Neural progenitor cell (in vitro differentiated cells): ENCODE measurements around the gene C17orf50. TPM values are rescaled to one million over a fixed set of nuclear protein-coding genes. Genes with fewer than 3 reads are reported as not detected.
A peak's percentile ranks its signal among the peaks of the same experiment; 100 is the strongest.

ENCODE experiments used
- DNase-seq: peaks from one replicate; pipeline ENCODE4 v3.0.0-alpha.2; 2016; ENCODE audit warnings: low spot score
- H2AFZ ChIP-seq: fragments of 200-600 bp; sonication (generic); replicated peaks from 2 replicates; pipeline ENCODE4 v1.6.1; 2016; ENCODE audit warnings: antibody characterized with exemption
- H3F3A ChIP-seq: fragments of 200-600 bp; sonication (generic); 2 replicates; pipeline ENCODE4 v1.6.1; 2016; ENCODE audit warnings: antibody characterized with exemption, low read depth
- H3K27ac ChIP-seq: fragments of 200-600 bp; sonication (generic); 2 replicates; pipeline ENCODE4 v1.5.1; 2016; ENCODE audit warnings: mild to moderate bottlenecking
- H3K27me3 ChIP-seq: fragments of 200-600 bp; sonication (generic); 2 replicates; pipeline ENCODE4 v1.6.1; 2016; ENCODE audit warnings: mild to moderate bottlenecking, moderate library complexity
- H3K36me3 ChIP-seq: fragments of 200-600 bp; sonication (generic); 2 replicates; pipeline ENCODE4 v1.5.1; 2016
- H3K4me1 ChIP-seq: fragments of 200-600 bp; sonication (generic); 2 replicates; pipeline ENCODE4 v1.6.1; 2016; ENCODE audit warnings: mixed run types
- H3K4me2 ChIP-seq: fragments of 200-600 bp; sonication (generic); 2 replicates; pipeline ENCODE4 v1.6.1; 2016
- H3K4me3 ChIP-seq: fragments of 200-600 bp; sonication (generic); 2 replicates; pipeline ENCODE4 v1.5.1; 2016
- H3K79me2 ChIP-seq: fragments of 200-600 bp; sonication (generic); 2 replicates; pipeline ENCODE4 v1.6.1; 2016; ENCODE audit warnings: low read depth
- H3K9ac ChIP-seq: fragments of 200-600 bp; sonication (generic); 2 replicates; pipeline ENCODE4 v1.6.1; 2016
- H3K9me3 ChIP-seq: fragments of 200-600 bp; sonication (generic); 2 replicates; pipeline ENCODE4 v1.5.1; 2016; ENCODE audit warnings: low read depth
- H4K20me1 ChIP-seq: fragments of 200-600 bp; sonication (generic); 2 replicates; pipeline ENCODE4 v1.6.1; 2016; ENCODE audit warnings: low read depth
- H3K27ac Mint-ChIP-seq: 3 replicates; pipeline ENCODE4 v1.8.0; 2021; ENCODE audit warnings: mixed read lengths
- H3K27me3 Mint-ChIP-seq: 2 replicates; pipeline ENCODE4 v1.8.0; 2022; ENCODE audit warnings: low read depth, mild to moderate bottlenecking, inconsistent platforms, moderate library complexity, mixed read lengths; ENCODE audit not compliant: insufficient read depth
- H3K36me3 Mint-ChIP-seq: 3 replicates; pipeline ENCODE4 v1.8.0; 2021; ENCODE audit warnings: mixed read lengths
- H3K4me1 Mint-ChIP-seq: 3 replicates; pipeline ENCODE4 v1.8.0; 2021; ENCODE audit warnings: mixed read lengths
- H3K4me3 Mint-ChIP-seq: 3 replicates; pipeline ENCODE4 v1.8.0; 2021; ENCODE audit warnings: mild to moderate bottlenecking, moderate library complexity, mixed read lengths
- H3K9me3 Mint-ChIP-seq: 3 replicates; pipeline ENCODE4 v1.8.0; 2020; ENCODE audit warnings: mixed read lengths
- CTCF ChIP-seq: fragments of 200-600 bp; sonication (generic); IDR thresholded peaks from 2 replicates; pipeline ENCODE4 v1.5.1; 2017; ENCODE audit warnings: antibody characterized with exemption, mild to moderate bottlenecking
- EZH2 ChIP-seq: fragments of 200-600 bp; sonication (generic); IDR thresholded peaks from 2 replicates; pipeline ENCODE4 v1.6.1; 2017; ENCODE audit warnings: antibody characterized with exemption, mild to moderate bottlenecking, moderate library complexity
- EZH2phosphoT487 ChIP-seq: fragments of 200-600 bp; sonication (generic); IDR thresholded peaks from 2 replicates; pipeline ENCODE4 v1.6.1; 2017; ENCODE audit warnings: antibody characterized with exemption
- total RNA-seq: library from RNA; depleted of rRNA; stranded (reverse); fragments of >200 nt; gene quantifications from 2 replicates; pipeline ENCODE4 v1.2.3, GENCODE V29; 2015; ENCODE audit warnings: low replicate concordance

Gene C17orf50
- total RNA-seq, 1 donor from 2014 or later, result not detected

- no peaks in the 10 kb centered on the region for H3K9me3 ChIP-seq
- no peaks in the 10 kb centered on the region for H3F3A ChIP-seq
- H2AFZ ChIP-seq, result no peak overlapping the region
- H3K4me1 Mint-ChIP-seq, result peaks cover 8% of the 10 kb centered on the region
- H3K9ac ChIP-seq, result no peak overlapping the region
- H3K4me2 ChIP-seq, result no peak overlapping the region
- no peaks in the 10 kb centered on the region for H3K4me1 ChIP-seq
- H3K4me3 ChIP-seq, result no peak overlapping the region
- no peak for TF ChIP-seq EZH2
- no peak for TF ChIP-seq CTCF
- TF ChIP-seq EZH2phosphoT487, result no peak
- no peak overlapping the region for H3K27ac ChIP-seq
- peaks cover 19% of the 10 kb centered on the region for H3K27me3 Mint-ChIP-seq
- H3K36me3 ChIP-seq, result no peaks in the 10 kb centered on the region
- no peak overlapping the region for H3K27ac Mint-ChIP-seq
- peaks cover 31% of the 10 kb centered on the region for H4K20me1 ChIP-seq
- DNase-seq, result no peak
- H3K79me2 ChIP-seq, result no peaks in the 10 kb centered on the region
- peaks cover 4% of the 10 kb centered on the region for H3K36me3 Mint-ChIP-seq
- peaks cover 60% of the 10 kb centered on the region for H3K27me3 ChIP-seq
- no peaks in the 10 kb centered on the region for H3K9me3 Mint-ChIP-seq
- no peak overlapping the region for H3K4me3 Mint-ChIP-seq
Measured at GRCh38 chr17:35740216-35740615, 20.5 kb upstream of the C17orf50 start.

- H3K4me1 ChIP-seq, result no peaks in the 10 kb centered on the region
- peak overlapping the region; percentile 28 for H3K4me3 ChIP-seq
- Mint-ChIP-seq H3K36me3 (peaks cover 4% of the 10 kb centered on the region), H3K27me3 (peaks cover 17% of the 10 kb centered on the region), H3K4me1 (peaks cover 8% of the 10 kb centered on the region), H3K4me3 (peak overlapping the region; percentile 41), H3K27ac (no peak overlapping the region), H3K9me3 (no peaks in the 10 kb centered on the region)
- TF ChIP-seq CTCF (no peak), EZH2phosphoT487 (peak; percentile 28), EZH2 (peak; percentile 58)
- no peak overlapping the region for H3K9ac ChIP-seq
- DNase-seq, result peak; percentile 70
- H3F3A ChIP-seq, result no peaks in the 10 kb centered on the region
- H3K4me2 ChIP-seq, result peak overlapping the region; percentile 71
- no peak overlapping the region for H3K27ac ChIP-seq
- H3K79me2 ChIP-seq, result no peaks in the 10 kb centered on the region
- H2AFZ ChIP-seq, result no peak overlapping the region
- H3K9me3 ChIP-seq, result no peaks in the 10 kb centered on the region
- H4K20me1 ChIP-seq, result peaks cover 31% of the 10 kb centered on the region
- peaks cover 60% of the 10 kb centered on the region for H3K27me3 ChIP-seq
- no peaks in the 10 kb centered on the region for H3K36me3 ChIP-seq
Measured at GRCh38 chr17:35740997-35741931, 19.4 kb upstream of the C17orf50 start.

- Histone ChIP-seq H3K79me2 (no peaks in the 10 kb centered on the region), H4K20me1 (peaks cover 31% of the 10 kb centered on the region), H3K4me1 (no peaks in the 10 kb centered on the region), H3K27me3 (peaks cover 60% of the 10 kb centered on the region), H3K9me3 (no peaks in the 10 kb centered on the region), H3K27ac (no peak overlapping the region), H3K9ac (no peak overlapping the region), H3K36me3 (no peaks in the 10 kb centered on the region), H3F3A (no peaks in the 10 kb centered on the region), H3K4me3 (no peak overlapping the region), H3K4me2 (no peak overlapping the region), H2AFZ (no peak overlapping the region)
- H3K36me3 Mint-ChIP-seq, result no peaks in the 10 kb centered on the region
- DNase-seq, result no peak
- H3K27me3 Mint-ChIP-seq, result peaks cover 19% of the 10 kb centered on the region
- H3K4me1 Mint-ChIP-seq, result peaks cover 8% of the 10 kb centered on the region
- TF ChIP-seq EZH2 (no peak), CTCF (no peak), EZH2phosphoT487 (no peak)
- H3K9me3 Mint-ChIP-seq, result no peaks in the 10 kb centered on the region
- H3K27ac Mint-ChIP-seq, result no peak overlapping the region
- H3K4me3 Mint-ChIP-seq, result no peak overlapping the region
Measured at GRCh38 chr17:35742496-35742895, 18.2 kb upstream of the C17orf50 start.
